ACC112 (cell line): Measurements from ENCODE around the gene YBX1.

Source experiments
- H2AFZ ChIP-seq: fragments of 200-600 bp; sonication (generic); one replicate; pipeline ENCODE4 v1.6.0; 2017; ENCODE audit warnings: antibody characterized with exemption, low read length; ENCODE audit not compliant: unreplicated experiment
- H3K27ac ChIP-seq: fragments of 200-600 bp; sonication (generic); 2 replicates; pipeline ENCODE4 v1.5.1; 2014; ENCODE audit warnings: low read depth, mild to moderate bottlenecking, antibody characterized with exemption, low read length, moderate library complexity
- H3K27me3 ChIP-seq: fragments of 200-600 bp; sonication (generic); 2 replicates; pipeline ENCODE4 v1.6.1; 2014; ENCODE audit warnings: mild to moderate bottlenecking, antibody characterized with exemption, low read length, moderate library complexity, mixed read lengths; ENCODE audit not compliant: insufficient read depth
- H3K36me3 ChIP-seq: fragments of 200-600 bp; sonication (generic); 2 replicates; pipeline ENCODE4 v1.6.1; 2016; ENCODE audit warnings: mild to moderate bottlenecking, antibody characterized with exemption, low read length, moderate library complexity, mixed read lengths; ENCODE audit not compliant: insufficient read depth
- H3K4me1 ChIP-seq: fragments of 200-600 bp; sonication (generic); one replicate; pipeline ENCODE4 v1.6.1; 2016; ENCODE audit warnings: low read length, mixed read lengths; ENCODE audit not compliant: insufficient read depth, unreplicated experiment, control insufficient read depth
- H3K4me3 ChIP-seq: fragments of 200-600 bp; sonication (generic); 2 replicates; pipeline ENCODE4 v1.5.1; 2014; ENCODE audit warnings: mild to moderate bottlenecking, low read depth, low read length
- H3K79me2 ChIP-seq: fragments of 200-600 bp; sonication (generic); one replicate; pipeline ENCODE4 v1.6.0; 2016; ENCODE audit warnings: low read length; ENCODE audit not compliant: control insufficient read depth, unreplicated experiment, insufficient read depth

YBX1 gene

DNA sequence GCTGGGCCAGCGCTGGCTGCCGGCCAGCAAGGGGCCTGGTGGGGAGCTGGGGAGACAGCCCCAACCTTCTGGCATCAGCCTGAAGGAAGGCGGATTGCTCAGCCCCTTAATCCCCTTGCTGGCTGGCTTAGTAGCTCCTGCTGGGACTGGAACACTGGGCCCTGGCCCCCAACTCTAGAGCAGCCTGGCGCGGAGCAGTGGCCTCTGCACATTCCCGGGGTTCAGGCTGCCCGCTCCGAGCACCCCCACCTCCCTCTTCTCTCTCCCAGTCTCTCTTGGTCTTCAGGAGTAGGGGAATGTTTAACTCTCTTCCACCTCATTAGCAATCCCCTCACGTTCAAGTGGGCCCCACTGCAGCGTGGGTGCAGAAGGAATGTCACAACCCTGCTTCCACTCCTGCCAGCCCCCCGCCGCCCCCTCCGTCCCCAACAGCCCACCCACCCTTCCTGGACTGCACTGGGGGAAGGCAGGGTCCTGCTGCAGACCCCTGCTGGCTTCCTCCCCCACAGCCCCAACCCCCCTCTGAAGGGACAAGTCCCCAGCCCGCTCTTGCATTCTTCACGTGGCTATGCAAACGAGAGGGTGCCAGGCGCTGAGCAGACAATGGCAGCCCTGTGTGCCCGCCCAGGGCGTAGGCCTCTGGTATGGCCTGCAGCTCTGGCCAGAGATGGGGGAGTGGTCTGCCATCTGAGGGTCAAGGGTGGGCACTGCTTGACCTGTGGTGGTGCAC is 58.8 kb downstream of the YBX1 start:
- H2AFZ ChIP-seq: no peak overlapping the region
- H3K36me3 ChIP-seq: no peaks in the 10 kb centered on the region
- H3K4me3 ChIP-seq: no peak overlapping the region
- H3K79me2 ChIP-seq: no peaks in the 10 kb centered on the region
- no peak overlapping the region for H3K27ac ChIP-seq
- no peaks in the 10 kb centered on the region for H3K27me3 ChIP-seq
- no peaks in the 10 kb centered on the region for H3K4me1 ChIP-seq

DNA sequence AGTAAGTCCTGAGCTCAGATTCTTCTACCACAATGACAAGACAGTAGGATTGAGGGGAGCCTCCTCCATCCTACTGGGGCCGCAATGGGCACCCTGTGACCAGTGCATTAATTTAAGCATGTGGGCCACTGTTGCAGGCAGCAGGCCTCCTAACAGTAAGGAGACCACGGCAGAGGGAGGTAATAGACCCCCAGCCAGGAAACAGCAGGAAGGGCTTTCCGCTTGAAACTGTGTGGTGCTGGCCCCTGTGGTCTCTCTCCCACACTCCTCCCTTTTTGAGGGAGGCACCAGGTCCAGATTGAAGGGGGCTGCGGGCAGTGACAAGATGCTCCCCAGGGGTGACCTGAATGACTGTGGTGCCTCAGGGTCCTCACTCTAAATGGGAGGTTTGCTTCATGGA is 59.5 kb downstream of the YBX1 start:
- Histone ChIP-seq H2AFZ (no peak overlapping the region), H3K27ac (no peak overlapping the region), H3K4me3 (no peak overlapping the region), H3K27me3 (no peaks in the 10 kb centered on the region), H3K79me2 (no peaks in the 10 kb centered on the region), H3K4me1 (no peaks in the 10 kb centered on the region), H3K36me3 (no peaks in the 10 kb centered on the region)

DNA sequence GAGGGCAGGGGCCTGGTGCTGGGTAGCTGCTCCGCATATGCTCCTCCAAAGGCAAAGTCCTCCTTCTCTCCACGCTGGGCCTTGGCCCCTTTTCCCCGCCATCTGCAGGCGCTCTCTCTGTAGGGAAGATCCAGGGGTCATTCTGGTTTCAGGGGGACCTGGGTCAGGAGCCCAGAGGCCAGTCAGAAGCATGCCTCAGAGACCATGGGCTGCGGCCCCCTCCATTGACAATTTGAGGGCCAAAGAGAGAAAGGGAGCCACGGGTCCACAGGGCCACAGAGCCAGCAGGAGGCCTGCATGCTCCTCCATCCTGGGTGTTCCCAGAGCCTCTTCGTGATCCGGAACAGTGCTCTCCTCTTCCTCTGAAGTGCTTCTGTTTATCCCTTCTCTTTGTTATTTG is 59.9 kb downstream of the YBX1 start:
- Histone ChIP-seq H2AFZ (no peak overlapping the region), H3K27me3 (no peaks in the 10 kb centered on the region), H3K4me3 (no peak overlapping the region), H3K4me1 (no peaks in the 10 kb centered on the region), H3K79me2 (no peaks in the 10 kb centered on the region), H3K27ac (no peak overlapping the region), H3K36me3 (no peaks in the 10 kb centered on the region)

DNA sequence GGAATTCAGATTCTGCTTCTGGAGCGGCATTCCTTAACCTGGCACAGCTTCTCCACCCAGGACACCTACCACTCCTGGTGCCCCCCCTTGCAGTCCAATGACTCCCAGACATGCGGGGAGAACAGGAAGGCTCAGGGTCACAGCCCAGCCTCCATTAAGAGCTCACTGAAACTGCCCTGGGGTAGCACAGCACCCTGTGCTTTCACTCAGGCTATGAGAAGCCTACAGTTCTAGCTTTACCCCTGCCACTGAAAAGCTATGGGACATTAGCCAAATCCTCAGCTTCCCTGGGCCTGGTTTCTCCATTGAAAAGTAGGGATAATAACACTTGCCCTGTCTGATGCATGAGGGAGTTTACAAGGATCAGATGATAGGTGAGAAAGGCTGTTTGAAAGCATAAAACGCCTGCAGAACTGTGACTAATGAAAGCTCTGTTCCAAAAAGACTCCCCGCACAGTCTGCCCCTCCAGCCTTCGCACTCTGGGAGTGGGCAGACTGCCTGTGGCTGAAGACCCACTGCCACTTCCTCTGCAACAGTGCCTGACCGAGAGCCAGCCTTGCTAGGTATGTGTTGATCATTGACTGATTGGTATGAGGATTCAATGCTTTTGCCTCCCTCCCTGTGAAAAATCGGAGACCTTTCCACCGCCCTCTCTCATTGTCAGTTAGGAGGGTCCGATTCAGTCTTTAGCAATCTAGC is 60.5 kb downstream of the YBX1 start:
- no peaks in the 10 kb centered on the region for H3K4me1 ChIP-seq
- H3K27ac ChIP-seq: no peak overlapping the region
- no peaks in the 10 kb centered on the region for H3K79me2 ChIP-seq
- H3K27me3 ChIP-seq: no peaks in the 10 kb centered on the region
- no peak overlapping the region for H2AFZ ChIP-seq
- H3K4me3 ChIP-seq: no peak overlapping the region
- H3K36me3 ChIP-seq: no peaks in the 10 kb centered on the region

DNA sequence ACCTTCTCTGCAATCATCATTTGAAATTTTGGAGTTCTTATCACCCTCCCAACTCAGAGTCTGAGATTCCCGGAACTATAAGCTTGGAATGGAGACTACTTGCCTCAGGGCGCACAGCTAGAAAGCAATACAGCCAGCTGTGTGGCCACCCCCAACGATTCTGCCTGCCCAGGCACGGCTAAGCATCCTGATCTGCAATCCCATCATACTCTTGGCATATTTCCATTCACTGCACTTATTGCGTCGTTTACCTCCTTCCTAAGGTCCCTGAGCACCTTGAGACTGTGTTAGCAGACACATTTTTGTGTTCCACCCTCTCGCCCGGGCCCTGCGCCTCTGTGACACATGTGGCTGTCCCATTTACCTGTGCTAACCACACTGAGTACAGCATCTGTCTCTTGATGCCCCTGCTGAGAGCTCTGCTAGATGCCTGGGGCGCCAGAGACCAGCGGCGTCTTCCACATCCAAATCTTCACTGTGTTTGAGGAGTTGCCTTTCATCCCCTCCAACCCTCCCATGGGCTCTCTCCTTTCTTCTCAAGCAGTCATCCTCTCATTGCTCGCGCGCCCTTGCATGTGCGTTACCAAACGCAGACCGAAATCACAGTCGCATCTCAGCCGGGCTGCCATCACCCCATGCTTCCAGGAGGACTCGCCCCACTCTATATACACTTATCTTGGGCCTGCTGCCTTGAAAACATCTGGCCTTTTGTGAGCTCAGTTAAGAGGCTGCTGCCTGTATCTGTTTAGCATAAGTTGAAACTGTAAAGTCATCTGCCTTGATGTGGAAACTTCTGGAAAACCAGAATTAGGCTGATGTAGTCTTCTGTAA is 61.3 kb downstream of the YBX1 start:
- Histone ChIP-seq H3K4me1 (no peaks in the 10 kb centered on the region), H3K27me3 (no peaks in the 10 kb centered on the region), H3K79me2 (no peaks in the 10 kb centered on the region), H3K36me3 (no peaks in the 10 kb centered on the region), H3K27ac (no peak overlapping the region), H2AFZ (no peak overlapping the region), H3K4me3 (no peak overlapping the region)

DNA sequence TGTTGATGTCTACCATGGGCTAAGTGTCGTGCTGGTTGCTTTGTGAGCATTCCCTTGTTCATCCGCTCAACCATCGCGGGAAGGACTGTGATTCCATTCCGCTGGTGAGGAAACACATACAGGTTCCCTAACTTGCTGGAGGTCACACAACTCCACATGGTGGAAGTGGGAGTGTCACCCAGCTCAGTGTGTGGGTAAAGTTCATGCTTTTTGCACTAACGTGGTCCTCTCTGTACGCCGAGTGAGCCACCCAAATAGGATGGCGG is 61.9 kb downstream of the YBX1 start:
- H2AFZ ChIP-seq: no peak overlapping the region
- no peaks in the 10 kb centered on the region for H3K27me3 ChIP-seq
- H3K79me2 ChIP-seq: no peaks in the 10 kb centered on the region
- H3K27ac ChIP-seq: no peak overlapping the region
- H3K36me3 ChIP-seq: no peaks in the 10 kb centered on the region
- no peaks in the 10 kb centered on the region for H3K4me1 ChIP-seq
- H3K4me3 ChIP-seq: no peak overlapping the region

DNA sequence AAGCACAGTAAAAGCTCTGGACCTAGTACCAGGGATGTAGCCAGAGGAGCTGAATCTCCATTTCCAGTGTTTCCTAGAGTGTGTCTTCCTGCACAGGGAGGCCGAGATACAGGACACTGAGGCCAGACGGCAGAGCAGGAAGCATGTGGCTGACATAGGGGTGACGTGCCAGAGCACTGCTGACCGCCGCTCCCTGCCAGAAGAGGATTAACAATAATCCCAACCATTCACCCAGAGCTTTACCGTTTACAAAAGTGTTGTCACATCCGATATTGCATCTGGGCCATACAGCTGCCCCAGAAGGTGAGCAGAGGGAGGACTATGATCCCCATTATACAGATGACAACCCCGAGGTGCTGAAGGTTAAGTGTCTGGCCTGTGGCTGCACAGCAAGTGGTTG is 63.6 kb downstream of the YBX1 start:
- no peaks in the 10 kb centered on the region for H3K79me2 ChIP-seq
- H2AFZ ChIP-seq: no peak overlapping the region
- no peaks in the 10 kb centered on the region for H3K4me1 ChIP-seq
- H3K36me3 ChIP-seq: no peaks in the 10 kb centered on the region
- H3K27me3 ChIP-seq: no peaks in the 10 kb centered on the region
- H3K4me3 ChIP-seq: no peak overlapping the region
- H3K27ac ChIP-seq: no peak overlapping the region

DNA sequence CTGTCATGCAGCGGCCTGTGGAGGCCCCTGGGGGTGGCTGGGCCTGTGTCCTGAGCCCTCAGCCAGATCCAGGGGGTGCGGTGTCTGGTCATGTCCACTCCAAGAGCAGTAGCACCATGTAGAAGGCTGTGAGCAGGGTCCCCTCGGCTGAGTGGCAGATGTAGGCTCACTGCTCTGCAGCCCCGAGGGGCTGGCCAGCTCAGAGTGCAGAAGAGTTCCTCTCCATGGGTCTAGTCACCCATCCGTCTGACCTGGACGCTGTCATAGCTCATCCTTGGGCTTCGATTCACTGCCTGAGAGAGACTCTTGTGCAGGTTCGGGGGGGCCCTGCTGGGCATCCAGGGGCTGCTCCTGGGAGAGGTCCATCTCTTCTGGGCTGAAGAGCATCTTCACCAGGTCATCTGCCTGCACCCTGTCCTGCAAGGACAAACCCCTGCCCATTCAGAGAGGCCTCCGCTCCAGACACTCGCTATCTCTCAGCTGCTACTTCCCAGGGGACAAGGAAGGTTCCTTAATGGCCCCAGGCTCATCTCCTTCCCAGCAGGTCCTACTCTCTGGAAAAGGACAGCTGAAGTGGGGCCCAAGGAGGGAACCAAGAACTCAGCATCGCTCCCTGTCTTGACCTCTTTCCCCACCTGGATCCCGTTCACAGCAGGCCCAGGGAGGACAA is 64.4 kb downstream of the YBX1 start:
- Histone ChIP-seq H3K79me2 (no peaks in the 10 kb centered on the region), H3K4me1 (no peaks in the 10 kb centered on the region), H3K36me3 (0 out of 2 replicates have a peak, but pooled peaks cover under 1% of the 10 kb centered on the region), H2AFZ (no peak overlapping the region), H3K4me3 (no peak overlapping the region), H3K27me3 (no peaks in the 10 kb centered on the region), H3K27ac (no peak overlapping the region)

DNA sequence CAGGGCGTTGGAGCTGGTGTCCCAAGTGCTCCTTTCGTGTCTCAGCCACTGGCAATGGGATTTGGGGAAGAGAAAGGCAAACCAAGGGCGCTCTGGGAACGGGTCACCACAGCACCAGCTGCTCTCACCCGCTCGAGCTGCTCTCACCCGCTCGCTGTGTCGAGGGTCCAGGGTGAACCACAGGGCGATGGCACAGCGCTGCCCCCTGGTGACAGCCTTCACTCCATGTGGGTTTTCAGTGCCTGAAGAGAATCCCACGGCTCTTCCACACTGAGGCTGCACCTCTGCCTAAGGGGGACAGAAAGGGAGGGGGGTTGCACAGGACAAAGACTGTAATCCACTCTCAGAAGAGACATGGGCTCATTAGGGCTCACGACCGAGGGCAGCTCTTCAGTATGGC is 64.9 kb downstream of the YBX1 start:
- H3K36me3 ChIP-seq: peaks cover 6% of the 10 kb centered on the region; the same call in 1 of the 2 replicates
- no peaks in the 10 kb centered on the region for H3K4me1 ChIP-seq
- H2AFZ ChIP-seq: no peak overlapping the region
- H3K4me3 ChIP-seq: no peak overlapping the region
- H3K27ac ChIP-seq: no peak overlapping the region
- no peaks in the 10 kb centered on the region for H3K27me3 ChIP-seq
- H3K79me2 ChIP-seq: no peaks in the 10 kb centered on the region

DNA sequence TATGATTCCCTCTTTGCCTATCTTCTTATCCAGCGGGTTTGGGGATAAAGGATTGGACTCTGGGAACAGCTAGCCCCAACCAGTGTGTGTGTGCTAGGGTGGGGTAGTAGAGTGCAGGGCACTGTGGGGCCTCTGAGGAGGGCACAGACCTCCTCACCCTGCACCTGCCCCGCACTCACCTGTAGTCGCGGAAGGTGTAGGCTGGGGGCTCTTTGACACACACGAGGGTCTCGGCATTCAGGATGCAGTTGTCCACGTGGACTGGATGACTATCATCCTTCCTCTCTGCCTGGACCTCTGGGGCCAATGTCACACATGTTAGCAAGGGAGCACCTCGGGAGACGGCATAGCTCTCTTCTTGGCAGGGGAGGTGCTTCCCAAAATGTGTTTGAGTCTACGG is 65.8 kb downstream of the YBX1 start:
- Histone ChIP-seq H3K4me3 (no peak overlapping the region), H2AFZ (no peak overlapping the region), H3K36me3 (peaks cover 13% of the 10 kb centered on the region), H3K79me2 (no peaks in the 10 kb centered on the region), H3K27me3 (no peaks in the 10 kb centered on the region), H3K4me1 (peaks cover 4% of the 10 kb centered on the region), H3K27ac (no peak overlapping the region)
